Pulmonary artery endothelial cell (primary cell): ENCODE data around the gene CDKAL1. TPM values are rescaled to one million over a fixed set of nuclear protein-coding genes. Genes with fewer than 3 reads are reported as not detected.
"Not testable (repeated sequence)": the region's sequence is repeated elsewhere in the genome, so short reads cannot be mapped to it uniquely, and the experiment has no call there.

Experiments used
- DNase-seq: peaks from one replicate; pipeline ENCODE4 v3.0.0-alpha.2; 2011; ENCODE audit warnings: low read depth, low spot score
- total RNA-seq: library from RNA; depleted of rRNA; stranded (reverse); fragments of >200 nt; gene quantifications from 2 replicates; pipeline ENCODE4 v1.2.3, GENCODE V29; 2014

CDKAL1 gene
- total RNA-seq, 1 donor from 2014 or later: 21.8 TPM

DNA sequence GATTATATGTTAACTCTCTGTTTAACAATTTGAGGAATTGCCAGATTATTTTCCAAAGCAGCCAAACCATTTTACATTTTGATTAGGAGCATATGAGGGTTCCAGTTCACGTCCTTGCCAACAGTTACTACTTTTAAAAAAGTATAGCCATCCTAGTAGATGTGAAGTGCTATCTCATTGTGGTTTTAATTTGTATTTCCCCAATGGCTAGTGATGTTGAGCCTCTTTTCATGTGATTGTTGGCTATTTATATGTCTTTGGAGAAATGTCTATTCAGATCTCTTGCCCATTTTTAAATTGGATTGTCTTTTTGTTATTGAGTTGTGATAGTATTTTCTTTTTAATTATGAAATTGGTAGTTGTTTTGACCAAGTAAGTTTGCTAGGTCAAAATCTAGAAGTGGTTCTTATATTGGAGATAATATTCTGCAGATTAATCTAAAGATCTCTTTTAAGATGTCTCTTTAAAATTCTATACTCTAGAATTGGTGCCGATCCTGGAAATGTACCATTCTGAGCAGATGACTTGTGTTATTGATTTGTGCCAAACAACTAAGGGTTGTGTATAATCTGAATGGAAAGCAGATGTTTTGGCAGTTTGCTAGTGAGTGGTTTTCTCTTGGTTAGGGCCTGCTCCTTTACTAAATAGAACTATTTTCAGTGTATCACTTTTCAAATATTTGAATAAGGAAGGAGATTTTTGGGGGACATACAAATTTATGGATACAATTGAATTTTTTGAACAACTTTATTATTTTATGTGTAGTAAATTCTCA, 99.5 kb downstream of the CDKAL1 start:
- DNase-seq: no peak

DNA sequence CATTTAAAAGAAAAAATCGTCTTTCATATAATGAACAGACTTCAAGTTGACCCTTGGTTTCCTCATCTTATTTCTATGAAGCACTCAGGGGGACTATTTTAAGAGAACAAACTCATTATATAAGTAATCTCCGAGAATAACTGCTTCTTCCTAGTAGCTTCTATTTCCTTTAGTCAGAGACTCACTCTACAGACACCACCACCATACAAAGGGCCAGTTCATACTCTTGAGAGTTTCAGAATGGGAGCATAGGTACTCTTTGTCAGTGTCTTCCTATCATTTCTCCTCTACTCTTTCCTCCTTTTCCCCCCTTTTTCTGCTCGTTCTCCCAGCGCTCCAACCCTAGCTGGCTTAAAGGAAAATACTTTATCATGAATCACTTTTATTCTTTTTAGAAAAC, 104.9 kb downstream of the CDKAL1 start:
- DNase-seq: no peak

GRCh38 chr6:20640181-20640580, 105.9 kb downstream of the CDKAL1 start:
- no peak for DNase-seq

DNA sequence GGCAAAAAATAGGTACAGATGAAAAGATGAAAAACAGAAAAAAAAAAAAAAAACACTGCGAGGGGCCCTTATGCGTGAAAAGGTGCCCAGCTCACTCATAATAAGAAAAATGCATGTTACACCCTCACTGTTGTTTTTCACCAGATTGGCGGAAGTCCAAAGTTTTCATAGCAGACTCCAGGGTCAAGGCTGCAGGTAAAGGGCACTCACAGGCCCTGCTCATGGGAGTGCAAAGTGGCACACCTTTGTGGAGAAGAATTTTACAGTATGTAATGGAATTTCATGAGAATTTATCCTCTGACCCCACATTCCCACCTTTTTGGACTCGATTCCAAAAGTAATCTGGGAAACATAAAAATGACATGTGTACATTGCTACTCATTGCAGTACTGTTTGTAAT, 108.2 kb downstream of the CDKAL1 start:
- no peak for DNase-seq

GRCh38 chr6:20644667-20645370, 110.6 kb downstream of the CDKAL1 start:
- DNase-seq: no peak

GRCh38 chr6:20645572-20645971, 111.3 kb downstream of the CDKAL1 start:
- not testable (repeated sequence) for DNase-seq

DNA sequence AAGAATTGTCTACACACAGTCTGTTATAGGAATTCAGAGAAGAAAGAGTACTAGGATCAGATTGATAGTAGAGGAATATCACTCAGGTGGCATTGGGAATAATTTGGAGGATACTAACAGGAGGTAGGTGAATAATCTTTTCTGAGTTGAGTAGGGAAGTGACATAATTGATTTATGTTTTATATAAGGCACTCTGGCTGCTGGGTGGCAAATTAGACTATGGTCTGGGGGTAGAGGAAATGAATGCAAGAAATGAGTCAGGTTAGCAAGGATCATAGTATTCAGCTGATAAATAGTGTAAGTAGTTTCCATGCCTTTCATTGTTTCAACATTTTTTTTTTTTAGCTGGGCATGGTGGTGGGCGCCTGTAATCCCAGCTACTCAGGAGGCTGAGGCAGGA, 113.3 kb downstream of the CDKAL1 start:
- peak; percentile 4 for DNase-seq

DNA sequence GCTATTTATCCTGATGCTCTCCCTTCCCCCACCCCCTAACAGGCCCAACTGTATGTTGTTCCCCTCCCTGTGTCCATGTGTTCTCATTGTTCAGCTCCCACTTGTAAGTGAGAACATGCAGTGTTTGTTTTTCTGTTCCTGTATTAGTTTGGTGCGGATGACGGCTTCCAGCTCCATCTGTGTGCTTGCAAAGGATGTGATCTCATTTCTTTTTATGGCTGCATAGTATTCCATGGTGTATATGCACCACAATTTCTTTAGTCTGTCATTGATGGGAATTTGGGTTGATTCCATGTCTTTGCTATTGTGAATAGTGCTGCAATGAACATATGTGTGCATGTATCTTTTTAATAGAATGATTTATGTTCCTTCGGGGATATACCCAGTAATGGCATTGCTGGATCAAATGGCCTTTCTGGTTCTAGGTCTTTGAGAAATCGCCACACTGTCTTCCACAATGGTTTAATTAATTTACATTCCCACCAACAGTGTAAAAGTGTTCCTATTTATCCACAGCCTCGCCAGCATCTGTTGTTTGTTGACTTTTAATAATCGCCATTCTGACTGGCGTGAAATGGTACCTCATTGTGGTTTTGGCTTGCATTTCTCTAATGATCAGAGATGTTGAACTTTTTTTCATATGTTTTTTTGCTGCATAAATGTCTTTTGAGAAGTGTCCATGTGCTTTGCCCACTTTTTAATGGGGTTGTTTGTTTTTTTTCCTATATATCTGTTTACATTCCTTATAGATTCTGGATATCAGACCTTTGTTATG, 115.6 kb downstream of the CDKAL1 start:
- not testable (repeated sequence) for DNase-seq

DNA sequence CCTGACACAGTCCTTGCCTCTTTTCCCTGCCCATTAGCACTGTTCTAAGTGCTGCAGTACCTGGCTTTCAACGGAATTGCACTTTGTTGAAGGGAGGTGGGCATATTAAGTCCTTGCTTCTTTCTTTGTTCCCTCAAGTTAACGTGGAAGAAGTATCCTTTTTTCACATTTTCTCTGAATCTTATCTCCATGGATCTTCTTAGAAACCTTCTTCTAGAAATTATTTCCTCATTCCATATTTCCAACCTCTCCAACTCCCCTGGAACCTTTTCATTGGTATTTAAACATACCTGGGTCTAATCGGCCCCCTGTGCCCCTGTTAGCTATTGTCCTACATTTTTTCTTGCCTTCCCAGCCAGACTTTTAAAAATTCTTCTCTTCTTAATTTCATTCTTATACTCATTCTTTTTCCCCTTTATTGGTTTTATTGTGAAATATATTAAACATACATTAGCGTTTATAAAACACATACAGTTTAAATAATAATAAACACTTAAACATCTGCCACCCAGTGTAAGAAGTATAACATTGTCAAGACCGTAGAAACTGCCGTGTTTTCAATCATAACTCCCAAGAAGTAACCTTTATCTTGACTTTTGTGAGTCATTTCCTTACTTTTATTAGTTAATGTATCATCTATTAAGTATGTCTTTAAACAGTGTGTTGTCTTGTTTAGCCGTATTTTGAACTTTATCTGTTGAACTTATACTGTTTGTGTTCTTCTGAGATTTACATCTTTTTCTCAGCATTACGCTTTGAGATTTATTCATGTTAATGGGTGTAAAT, 118.2 kb downstream of the CDKAL1 start:
- DNase-seq: peak; percentile 13

GRCh38 chr6:20653085-20653479, 118.8 kb downstream of the CDKAL1 start:
- DNase-seq: no peak

GRCh38 chr6:20655317-20655716, 121.1 kb downstream of the CDKAL1 start:
- DNase-seq: no peak

DNA sequence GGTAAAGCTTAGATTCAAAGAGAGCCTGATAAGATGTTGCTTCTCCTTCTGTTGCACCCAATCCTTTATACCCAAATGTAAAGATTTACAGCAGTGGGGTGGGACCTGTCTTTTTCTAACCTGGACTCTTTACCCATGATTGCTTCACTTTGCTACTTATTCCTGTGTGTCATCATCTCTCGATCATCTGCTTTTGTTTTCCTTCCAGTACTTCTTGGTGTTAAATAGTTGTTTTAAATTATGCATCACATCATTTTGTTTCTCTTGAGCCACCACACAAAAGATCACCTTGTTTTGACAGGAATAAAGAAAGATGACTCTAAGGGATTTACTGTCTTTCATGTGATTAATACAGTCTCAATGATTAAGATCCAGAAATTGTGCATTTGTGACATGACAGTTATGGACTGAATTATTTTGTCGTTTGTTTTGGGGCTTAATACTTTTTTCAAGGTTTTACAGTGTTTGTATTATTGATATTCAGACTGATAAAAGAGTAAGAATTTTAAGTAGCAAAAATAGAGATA, 123.1 kb downstream of the CDKAL1 start:
- no peak for DNase-seq

DNA sequence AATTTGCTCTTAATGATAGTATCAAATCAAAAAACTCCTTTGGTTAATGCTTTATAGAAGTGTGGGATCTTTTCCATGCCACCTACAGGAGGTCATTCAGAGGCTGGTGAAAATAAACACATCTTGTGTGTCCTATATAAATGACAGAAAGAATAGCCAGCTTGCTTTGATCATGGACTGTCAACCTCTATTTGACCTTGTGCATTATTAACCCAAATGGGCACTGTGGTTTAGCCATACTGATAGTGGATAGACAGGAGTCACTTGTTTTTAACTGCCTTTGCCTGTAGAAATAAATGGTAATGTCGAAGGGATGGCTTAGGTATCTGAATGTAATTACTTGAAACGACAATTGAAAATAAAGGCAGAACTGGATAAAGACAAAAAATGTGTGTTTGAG, 123.8 kb downstream of the CDKAL1 start:
- no peak for DNase-seq

GRCh38 chr6:20658516-20658915, 124.3 kb downstream of the CDKAL1 start:
- DNase-seq: no peak

DNA sequence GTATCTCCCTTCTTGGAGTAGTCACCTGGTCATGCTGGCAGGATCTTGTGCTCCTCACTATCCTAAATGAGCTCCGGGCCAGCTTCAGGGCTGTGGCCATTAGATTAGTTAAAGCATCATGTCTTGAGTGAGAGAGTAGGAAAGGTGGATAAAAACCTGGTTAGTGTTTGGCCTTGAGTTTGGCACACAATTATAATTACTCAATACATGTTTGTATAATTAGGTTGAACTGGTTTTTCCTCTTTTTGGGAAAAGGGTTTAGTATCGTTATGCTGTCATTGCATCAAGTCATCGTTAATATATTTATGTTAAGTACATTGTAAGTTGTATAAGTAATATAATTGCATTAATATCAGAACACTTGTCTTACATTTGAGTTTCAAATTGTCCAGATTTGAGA, 126.3 kb downstream of the CDKAL1 start:
- DNase-seq: no peak

DNA sequence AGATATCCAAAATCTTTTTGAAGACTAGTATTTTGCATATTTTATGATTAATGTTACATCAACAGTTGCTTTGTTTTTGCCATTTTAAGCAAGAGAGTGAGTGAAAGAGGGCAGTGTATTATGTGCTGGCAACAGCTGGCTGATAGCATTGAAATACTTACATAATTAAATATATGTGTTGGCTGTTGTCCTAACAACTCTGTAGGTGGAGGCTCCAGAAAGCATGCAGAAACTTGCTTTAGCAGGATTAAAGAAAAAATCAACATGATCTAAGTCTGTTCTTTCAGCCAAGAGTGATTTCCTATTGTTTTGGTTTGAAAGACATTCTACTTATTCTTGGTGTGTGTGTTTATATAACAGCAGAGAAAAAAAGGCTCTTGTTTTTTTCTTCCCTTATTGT, 127.5 kb downstream of the CDKAL1 start:
- DNase-seq: peak; percentile 73

GRCh38 chr6:20664250-20664649, 130.0 kb downstream of the CDKAL1 start:
- DNase-seq: no peak

DNA sequence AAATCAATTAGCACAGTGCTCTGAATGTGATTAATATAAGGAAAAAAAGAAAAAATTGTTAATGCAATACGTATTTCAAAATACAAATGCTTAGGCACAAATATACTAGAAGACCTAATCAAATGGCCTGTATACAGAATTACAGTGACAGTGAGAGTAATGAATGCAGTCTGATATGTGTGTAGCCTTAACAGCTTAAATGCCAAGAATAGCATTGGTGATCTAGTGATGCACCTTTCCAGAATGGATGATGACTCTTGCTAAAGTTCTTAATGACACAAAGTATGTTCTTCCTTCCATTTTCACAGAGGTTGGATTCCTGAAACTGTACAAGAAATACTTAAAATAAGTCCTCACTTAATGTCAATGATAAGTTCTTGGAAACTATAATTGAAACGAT, 131.0 kb downstream of the CDKAL1 start:
- DNase-seq: no peak

DNA sequence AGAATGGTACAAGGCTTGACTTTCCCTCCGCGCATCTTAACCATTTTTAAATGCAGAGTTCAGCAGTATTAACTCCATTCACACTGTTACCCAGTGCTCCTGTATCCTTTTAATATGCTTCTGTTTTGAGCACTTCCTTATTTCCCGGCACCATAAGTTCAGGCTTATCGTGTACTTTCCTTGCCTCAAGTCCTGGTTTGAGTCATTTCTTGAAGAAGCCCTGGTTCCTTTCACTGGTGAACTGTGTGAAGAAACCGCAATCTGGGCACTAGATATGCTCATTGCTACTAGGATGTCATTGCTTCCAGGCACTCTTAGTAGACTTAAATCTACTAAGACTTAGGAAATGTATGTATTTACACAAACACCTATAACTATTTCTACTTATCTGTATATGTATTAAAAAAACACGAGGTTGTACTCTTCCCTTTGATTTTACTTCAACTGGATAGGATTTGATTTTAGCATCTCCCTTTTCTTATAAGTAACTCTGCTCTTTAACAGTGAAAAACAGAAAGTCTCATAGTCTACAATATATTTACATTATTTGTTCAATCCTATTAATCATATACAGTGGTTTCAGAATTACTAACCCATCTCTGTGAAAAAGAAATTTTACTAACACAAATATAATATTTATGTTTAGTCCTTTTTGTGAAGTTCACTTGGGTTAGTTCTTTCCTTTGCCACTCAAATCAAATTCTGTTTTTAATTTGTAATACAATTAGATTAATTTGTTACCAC, 135.5 kb downstream of the CDKAL1 start:
- no peak for DNase-seq

- DNase-seq: no peak
These were observed 136.5 kb downstream of the CDKAL1 start for GRCh38 chr6:20670750-20671149.
